Loucy (cell line): ENCODE results near the gene RPL27A.

Experiments
- H2AFZ ChIP-seq: fragments of 200-600 bp; sonication (generic); 2 replicates; pipeline ENCODE4 v1.6.0; 2016; ENCODE audit warnings: antibody characterized with exemption, mild to moderate bottlenecking, low read length, moderate library complexity
- H3F3A ChIP-seq: fragments of 200-600 bp; 2 replicates; pipeline ENCODE4 v1.6.0; 2016; ENCODE audit warnings: antibody characterized with exemption, low read depth, mild to moderate bottlenecking
- H3K27me3 ChIP-seq: fragments of 200-600 bp; sonication (generic); 2 replicates; pipeline ENCODE4 v1.6.1; 2014; ENCODE audit warnings: low read length, mild to moderate bottlenecking; ENCODE audit not compliant: insufficient read depth, poor library complexity, severe bottlenecking
- H3K36me3 ChIP-seq: fragments of 200-600 bp; sonication (generic); 2 replicates; pipeline ENCODE4 v1.6.1; 2016; ENCODE audit warnings: low read length; ENCODE audit not compliant: insufficient read depth
- H3K4me1 ChIP-seq: fragments of 200-600 bp; sonication (generic); 2 replicates; pipeline ENCODE4 v1.5.1; 2014; ENCODE audit warnings: low read length, mild to moderate bottlenecking; ENCODE audit not compliant: insufficient read depth, poor library complexity, severe bottlenecking
- H3K4me2 ChIP-seq: fragments of 200-600 bp; sonication (generic); 2 replicates; pipeline ENCODE4 v1.6.0; 2014; ENCODE audit warnings: antibody characterized with exemption, low read length, low read depth, mild to moderate bottlenecking; ENCODE audit not compliant: poor library complexity, severe bottlenecking
- H3K4me3 ChIP-seq: fragments of 200-600 bp; sonication (generic); 2 replicates; pipeline ENCODE4 v1.5.1; 2014; ENCODE audit warnings: low read length, mild to moderate bottlenecking, mixed read lengths; ENCODE audit not compliant: poor library complexity, severe bottlenecking
- H3K79me2 ChIP-seq: fragments of 200-600 bp; sonication (generic); 2 replicates; pipeline ENCODE4 v1.6.1; 2014; ENCODE audit warnings: low read length; ENCODE audit not compliant: insufficient read depth
- H3K9ac ChIP-seq: fragments of 200-600 bp; sonication (generic); 2 replicates; pipeline ENCODE4 v1.6.0; 2014; ENCODE audit warnings: mild to moderate bottlenecking, low read depth, low read length, moderate library complexity; ENCODE audit not compliant: poor library complexity, severe bottlenecking
- H3K9me2 ChIP-seq: fragments of 200-600 bp; sonication (generic); replicated peaks from 2 replicates; pipeline ENCODE4 v1.6.1; 2016; ENCODE audit warnings: low read depth, low read length, mixed read lengths
- H3K9me3 ChIP-seq: fragments of 200-600 bp; sonication (generic); 2 replicates; pipeline ENCODE4 v1.6.1; 2014; ENCODE audit warnings: mild to moderate bottlenecking, antibody characterized with exemption, low read length, low read depth; ENCODE audit not compliant: insufficient read depth
- H4K20me1 ChIP-seq: fragments of 200-600 bp; sonication (generic); 2 replicates; pipeline ENCODE4 v1.6.0; 2014; ENCODE audit warnings: antibody characterized with exemption, low read length, mild to moderate bottlenecking; ENCODE audit not compliant: insufficient read depth, poor library complexity, severe bottlenecking
- EZH2phosphoT487 ChIP-seq: fragments of 200-600 bp; IDR thresholded peaks from 2 replicates; pipeline ENCODE4 v1.6.1; 2018; ENCODE audit warnings: antibody characterized with exemption, mild to moderate bottlenecking, moderate library complexity, borderline replicate concordance
- TF ChIP-seq, protein P1 (sequence below): fragments of 200-600 bp; sonication (generic); conservative IDR thresholded peaks from 2 replicates; pipeline ENCODE4 v1.5.1; 2014; ENCODE audit warnings: mild to moderate bottlenecking, antibody characterized with exemption, low read length

The RPL27A gene

GRCh38 chr11:8638300-8638699 is 44.3 kb upstream of the RPL27A start:
- TF ChIP-seq, protein P1, sequence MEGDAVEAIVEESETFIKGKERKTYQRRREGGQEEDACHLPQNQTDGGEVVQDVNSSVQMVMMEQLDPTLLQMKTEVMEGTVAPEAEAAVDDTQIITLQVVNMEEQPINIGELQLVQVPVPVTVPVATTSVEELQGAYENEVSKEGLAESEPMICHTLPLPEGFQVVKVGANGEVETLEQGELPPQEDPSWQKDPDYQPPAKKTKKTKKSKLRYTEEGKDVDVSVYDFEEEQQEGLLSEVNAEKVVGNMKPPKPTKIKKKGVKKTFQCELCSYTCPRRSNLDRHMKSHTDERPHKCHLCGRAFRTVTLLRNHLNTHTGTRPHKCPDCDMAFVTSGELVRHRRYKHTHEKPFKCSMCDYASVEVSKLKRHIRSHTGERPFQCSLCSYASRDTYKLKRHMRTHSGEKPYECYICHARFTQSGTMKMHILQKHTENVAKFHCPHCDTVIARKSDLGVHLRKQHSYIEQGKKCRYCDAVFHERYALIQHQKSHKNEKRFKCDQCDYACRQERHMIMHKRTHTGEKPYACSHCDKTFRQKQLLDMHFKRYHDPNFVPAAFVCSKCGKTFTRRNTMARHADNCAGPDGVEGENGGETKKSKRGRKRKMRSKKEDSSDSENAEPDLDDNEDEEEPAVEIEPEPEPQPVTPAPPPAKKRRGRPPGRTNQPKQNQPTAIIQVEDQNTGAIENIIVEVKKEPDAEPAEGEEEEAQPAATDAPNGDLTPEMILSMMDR = no peak
- TF ChIP-seq EZH2phosphoT487 = no peak
- no peak overlapping the region for H2AFZ ChIP-seq

DNA sequence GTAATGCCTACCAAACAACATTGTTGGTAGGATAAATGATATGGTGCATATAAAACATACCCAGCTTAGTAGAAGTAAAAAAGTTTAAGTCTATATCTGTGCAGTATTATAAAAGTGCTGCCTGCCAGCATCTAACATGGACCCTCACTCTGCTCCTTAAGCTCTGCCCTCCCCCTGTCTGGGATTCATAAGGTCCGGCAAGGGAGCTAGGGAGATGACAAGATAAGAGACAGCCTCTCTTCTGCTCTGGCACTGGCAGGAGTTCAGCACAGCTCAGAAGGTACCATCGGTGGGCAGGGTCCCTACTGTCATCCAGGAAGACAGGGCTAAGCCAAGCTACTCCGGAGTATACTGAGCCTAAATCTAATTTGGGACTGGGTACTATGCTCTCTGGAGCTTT is 42.9 kb upstream of the RPL27A start:
- no peak for TF ChIP-seq EZH2phosphoT487
- no peaks in the 10 kb centered on the region for H3K4me1 ChIP-seq
- no peaks in the 10 kb centered on the region for H3F3A ChIP-seq
- no peak overlapping the region for H2AFZ ChIP-seq
- no peak overlapping the region for H3K9ac ChIP-seq
- no peak overlapping the region for H3K4me3 ChIP-seq
- no peaks in the 10 kb centered on the region for H3K9me3 ChIP-seq
- no peaks in the 10 kb centered on the region for H3K79me2 ChIP-seq
- peaks cover 3% of the 10 kb centered on the region; the same call in 1 of the 2 replicates for H3K36me3 ChIP-seq
- no peak overlapping the region for H3K4me2 ChIP-seq
- H3K27me3 ChIP-seq = no peaks in the 10 kb centered on the region
- no peaks in the 10 kb centered on the region for H4K20me1 ChIP-seq
- H3K9me2 ChIP-seq = no peaks in the 10 kb centered on the region

More at GRCh38 chr11:8638300-8638699, 44.3 kb upstream of the RPL27A start:
- Histone ChIP-seq H4K20me1 (no peaks in the 10 kb centered on the region), H3K36me3 (peaks cover 3% of the 10 kb centered on the region; the same call in 1 of the 2 replicates), H3K4me1 (no peaks in the 10 kb centered on the region), H3K9me2 (no peaks in the 10 kb centered on the region), H3K4me2 (no peak overlapping the region), H3F3A (no peaks in the 10 kb centered on the region), H3K9me3 (no peaks in the 10 kb centered on the region), H3K9ac (no peak overlapping the region), H3K4me3 (no peak overlapping the region), H3K79me2 (no peaks in the 10 kb centered on the region), H3K27me3 (no peaks in the 10 kb centered on the region)

DNA sequence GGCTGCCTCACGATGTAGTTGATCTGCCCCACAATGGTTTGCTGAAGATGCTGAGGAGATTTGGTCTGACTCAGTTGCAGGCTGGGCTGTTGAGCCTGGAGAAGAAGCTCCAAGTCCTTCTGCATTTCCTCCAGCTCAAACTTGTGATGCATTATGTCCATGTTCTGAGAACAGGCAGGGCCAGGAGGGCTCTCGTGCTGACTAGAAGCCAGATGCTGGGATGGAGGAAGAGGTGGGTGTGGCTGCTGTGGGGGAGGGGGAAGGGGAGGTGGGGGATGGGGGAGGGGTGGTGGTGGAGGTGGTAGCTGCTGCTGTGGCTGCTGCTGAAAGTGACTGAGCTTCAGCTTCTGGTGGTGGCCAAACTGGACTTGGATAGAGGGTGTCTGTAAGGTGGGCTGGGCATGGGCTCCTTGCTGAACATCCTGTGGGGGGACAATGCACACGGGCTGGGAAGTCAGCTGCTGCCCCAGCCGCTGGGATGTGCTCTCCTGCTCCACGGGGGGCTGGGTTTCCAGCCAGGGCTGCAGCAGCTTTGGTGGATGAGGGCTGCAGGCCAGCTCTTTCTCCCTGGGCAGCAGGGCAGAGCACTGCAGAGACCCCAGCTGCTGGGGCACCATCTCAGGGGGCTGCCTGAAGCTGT is 42.2 kb upstream of the RPL27A start:
- H3F3A ChIP-seq = no peaks in the 10 kb centered on the region
- TF ChIP-seq, protein P1 = no peak
- no peak for TF ChIP-seq EZH2phosphoT487
- no peak overlapping the region for H3K4me2 ChIP-seq
- no peaks in the 10 kb centered on the region for H4K20me1 ChIP-seq
- no peaks in the 10 kb centered on the region for H3K9me2 ChIP-seq
- H3K36me3 ChIP-seq = peaks cover 5% of the 10 kb centered on the region; the same call in 1 of the 2 replicates
- no peaks in the 10 kb centered on the region for H3K9me3 ChIP-seq
- H3K27me3 ChIP-seq = no peaks in the 10 kb centered on the region
- H2AFZ ChIP-seq = no peak overlapping the region
- H3K4me3 ChIP-seq = no peak overlapping the region
- H3K4me1 ChIP-seq = no peaks in the 10 kb centered on the region
- H3K9ac ChIP-seq = no peak overlapping the region
- H3K79me2 ChIP-seq = no peaks in the 10 kb centered on the region

GRCh38 chr11:8641332-8641731 is 41.3 kb upstream of the RPL27A start:
- H3F3A ChIP-seq = no peaks in the 10 kb centered on the region
- TF ChIP-seq EZH2phosphoT487 = no peak
- TF ChIP-seq, protein P1 = no peak
- no peak overlapping the region for H3K9ac ChIP-seq
- no peaks in the 10 kb centered on the region for H4K20me1 ChIP-seq
- no peak overlapping the region for H3K4me2 ChIP-seq
- no peaks in the 10 kb centered on the region for H3K27me3 ChIP-seq
- no peaks in the 10 kb centered on the region for H3K9me3 ChIP-seq
- no peak overlapping the region for H2AFZ ChIP-seq
- no peaks in the 10 kb centered on the region for H3K9me2 ChIP-seq
- no peaks in the 10 kb centered on the region for H3K79me2 ChIP-seq
- no peak overlapping the region for H3K4me3 ChIP-seq
- no peaks in the 10 kb centered on the region for H3K4me1 ChIP-seq
- peaks cover 8% of the 10 kb centered on the region; the same call in 1 of the 2 replicates for H3K36me3 ChIP-seq
